Hematopoietic multipotent progenitor cell (in vitro differentiated cells): ENCODE data around the gene EFCAB5. TPM values are rescaled to one million over a fixed set of nuclear protein-coding genes. Genes with fewer than 3 reads are reported as not detected.
"Not testable (repeated sequence)": the region's sequence is repeated elsewhere in the genome, so short reads cannot be mapped to it uniquely, and the experiment has no call there.

Source experiments
- DNase-seq, 3 donors: peaks; one replicate each; pipeline ENCODE4 v3.0.0-alpha.2; 2011 to 2015; ENCODE audit warnings: low read depth in 2 of 3, low spot score in 2 of 3
- small RNA-seq: library from RNA; depleted of rRNA; stranded (forward); fragments of <200 nt; gene quantifications from one replicate; pipeline ENCODE3, GENCODE V24; 2012
- total RNA-seq: library from RNA; depleted of rRNA; stranded (reverse); fragments of >200 nt; gene quantifications from one replicate; pipeline ENCODE4 v1.2.3, GENCODE V29; 2012

EFCAB5 gene
- total RNA-seq, 1 donor = 0.27 TPM

DNA sequence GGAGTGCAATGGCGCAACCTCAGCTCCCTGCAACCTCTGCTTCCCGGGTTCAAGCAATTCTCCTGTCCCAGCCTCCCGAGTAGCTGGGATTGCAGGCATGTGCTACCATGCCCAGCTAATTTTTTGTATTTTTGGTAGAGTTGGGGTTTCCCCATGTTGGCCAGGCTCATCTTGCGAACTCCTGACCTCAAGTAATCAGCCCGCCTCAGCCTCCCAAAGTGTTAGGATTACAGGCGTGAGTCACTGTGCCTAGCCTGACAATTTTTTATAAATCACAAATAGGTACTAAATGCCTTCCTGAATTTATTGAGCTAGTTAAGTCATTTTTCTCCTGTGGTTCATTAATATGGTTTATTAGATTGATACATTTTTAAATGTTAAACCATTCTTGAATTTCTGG, 206.4 kb downstream of the EFCAB5 start:
- not testable (repeated sequence) for DNase-seq

DNA sequence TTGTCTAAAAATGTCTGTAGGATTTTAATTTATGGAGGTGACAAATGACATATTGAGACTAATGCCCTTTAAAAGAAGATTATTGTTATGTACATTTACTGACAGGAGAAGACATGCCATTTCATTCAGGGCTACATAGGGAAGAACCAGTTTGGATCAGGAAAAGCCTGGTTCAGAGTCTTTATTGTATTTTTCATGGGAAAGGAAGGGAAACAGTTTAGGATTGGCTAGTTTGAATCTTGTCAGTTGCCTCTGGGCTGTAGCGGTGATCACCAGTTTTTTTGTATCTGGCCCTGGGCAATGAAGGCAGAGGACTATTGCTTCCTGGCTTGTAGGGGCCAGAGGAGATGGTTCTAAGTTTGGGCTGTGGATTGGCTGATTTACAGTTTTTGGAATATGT, 206.9 kb downstream of the EFCAB5 start:
- no peak for DNase-seq

- DNase-seq = no peak
These were observed 210.0 kb downstream of the EFCAB5 start for GRCh38 chr17:30151471-30151870.

DNA sequence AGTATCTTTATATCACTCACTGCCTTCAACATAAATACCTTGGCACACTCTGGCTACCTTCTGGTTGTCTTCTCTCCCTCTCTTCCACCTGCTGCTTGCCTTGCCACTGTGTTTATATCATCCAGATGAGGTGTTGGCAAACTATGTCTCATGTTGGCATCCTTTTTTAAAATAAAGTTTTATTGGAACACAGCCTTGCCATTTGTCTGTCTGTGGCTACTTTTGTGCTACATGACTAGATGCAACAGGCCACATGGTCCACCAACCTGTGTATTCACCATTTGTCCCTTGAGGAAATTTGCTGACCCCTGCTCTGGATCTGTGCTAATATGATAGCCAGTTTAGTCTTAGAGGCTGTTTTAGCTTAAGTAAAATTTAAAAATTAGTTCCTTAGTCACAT, 212.0 kb downstream of the EFCAB5 start:
- no peak for DNase-seq

- no peak for DNase-seq
These were observed 214.0 kb downstream of the EFCAB5 start for GRCh38 chr17:30155389-30155788.

Small RNA genes lying within 50 kb of the gene (small RNA-seq; reads per million reads assigned to genes)
- not detected for gene AC104984.5
- gene RNY4P13 = not detected

Other genes starting within 250 kb of the EFCAB5 start
- 19.7 TPM for gene SSH2, start 11.4 kb upstream of the EFCAB5 start, total RNA-seq
- 7.8 TPM for gene NSRP1, start 175.2 kb downstream of the EFCAB5 start, total RNA-seq